Karpas-422 (cell line): Measurements from ENCODE around the gene HLA-DQA1. TPM values are rescaled to one million over a fixed set of nuclear protein-coding genes. Genes with fewer than 3 reads are reported as not detected.
"Not testable (repeated sequence)": the region's sequence is repeated elsewhere in the genome, so short reads cannot be mapped to it uniquely, and the experiment has no call there.

Experiments used
- DNase-seq: peaks from one replicate; pipeline ENCODE4 v3.0.0-alpha.2; 2015
- H2AFZ ChIP-seq: fragments of 200-600 bp; sonication (generic); 2 replicates; pipeline ENCODE4 v1.6.1; 2014; ENCODE audit warnings: antibody characterized with exemption, low read length, mixed read lengths
- H3K27ac ChIP-seq: fragments of 200-600 bp; sonication (generic); 2 replicates; pipeline ENCODE4 v1.5.1; 2014; ENCODE audit warnings: mild to moderate bottlenecking, low read length, moderate library complexity
- H3K27me3 ChIP-seq: fragments of 200-600 bp; sonication (generic); 2 replicates; pipeline ENCODE4 v1.6.1; 2014; ENCODE audit warnings: low read length, mixed read lengths
- H3K36me3 ChIP-seq: fragments of 200-600 bp; sonication (generic); 2 replicates; pipeline ENCODE4 v1.6.1; 2014; ENCODE audit warnings: low read length, mixed read lengths; ENCODE audit not compliant: insufficient read depth
- H3K4me1 ChIP-seq: fragments of 200-600 bp; sonication (generic); 2 replicates; pipeline ENCODE4 v1.6.1; 2014; ENCODE audit warnings: mild to moderate bottlenecking, low read length, mixed read lengths
- H3K4me2 ChIP-seq: fragments of 200-600 bp; sonication (generic); 2 replicates; pipeline ENCODE4 v1.6.1; 2014; ENCODE audit warnings: low read length, low read depth, mild to moderate bottlenecking; ENCODE audit not compliant: poor library complexity, severe bottlenecking
- H3K4me3 ChIP-seq: fragments of 200-600 bp; sonication (generic); 2 replicates; pipeline ENCODE4 v1.5.1; 2014; ENCODE audit warnings: mild to moderate bottlenecking, antibody characterized with exemption, low read length, mixed read lengths
- H3K79me2 ChIP-seq: fragments of 200-600 bp; sonication (generic); 2 replicates; pipeline ENCODE4 v1.6.1; 2014; ENCODE audit warnings: mild to moderate bottlenecking, low read length, mixed read lengths
- H3K9ac ChIP-seq: fragments of 200-600 bp; sonication (generic); 2 replicates; pipeline ENCODE4 v1.6.0; 2014; ENCODE audit warnings: low read length
- H3K9me2 ChIP-seq: fragments of 200-600 bp; sonication (generic), shearing (Covaris generic); replicated peaks from 2 replicates; pipeline ENCODE4 v1.6.0; 2014; ENCODE audit warnings: mild to moderate bottlenecking, low read length, moderate library complexity; ENCODE audit not compliant: insufficient read depth
- H3K9me3 ChIP-seq: fragments of 300-700, 200-600 bp; sonication (generic); 2 replicates; pipeline ENCODE4 v1.6.1; 2014; ENCODE audit warnings: low read length, mixed read lengths
- H4K20me1 ChIP-seq: fragments of 200-600 bp; sonication (generic); 2 replicates; pipeline ENCODE4 v1.6.1; 2014; ENCODE audit warnings: mild to moderate bottlenecking, antibody characterized with exemption, low read length, low read depth; ENCODE audit not compliant: insufficient read depth
- total RNA-seq: library from RNA; depleted of rRNA; stranded (reverse); fragments of >200 nt; shearing (Covaris generic); gene quantifications from 2 replicates; pipeline ENCODE4 v1.2.3, GENCODE V29; 2014; ENCODE audit warnings: low replicate concordance

The HLA-DQA1 gene
- total RNA-seq, 1 experiment from 2014 or later, result 309 TPM

GRCh38 chr6:32625137-32625536, 12.1 kb upstream of the HLA-DQA1 start:
- H3K4me1 ChIP-seq, result peaks cover 76% of the 10 kb centered on the region
- no peaks in the 10 kb centered on the region for H3K79me2 ChIP-seq
- H3K27ac ChIP-seq, result peak overlapping the region; percentile 98
- no peaks in the 10 kb centered on the region for H4K20me1 ChIP-seq
- H3K4me2 ChIP-seq, result peak overlapping the region; percentile 68
- H2AFZ ChIP-seq, result no peak overlapping the region
- peak; percentile 71 for DNase-seq
- H3K9me2 ChIP-seq, result no peaks in the 10 kb centered on the region
- peaks cover 3% of the 10 kb centered on the region; the same call in 1 of the 2 replicates for H3K9me3 ChIP-seq
- H3K27me3 ChIP-seq, result no peaks in the 10 kb centered on the region
- peak overlapping the region; percentile 53 for H3K4me3 ChIP-seq
- no peaks in the 10 kb centered on the region for H3K36me3 ChIP-seq
- H3K9ac ChIP-seq, result peak overlapping the region; percentile 74

DNA sequence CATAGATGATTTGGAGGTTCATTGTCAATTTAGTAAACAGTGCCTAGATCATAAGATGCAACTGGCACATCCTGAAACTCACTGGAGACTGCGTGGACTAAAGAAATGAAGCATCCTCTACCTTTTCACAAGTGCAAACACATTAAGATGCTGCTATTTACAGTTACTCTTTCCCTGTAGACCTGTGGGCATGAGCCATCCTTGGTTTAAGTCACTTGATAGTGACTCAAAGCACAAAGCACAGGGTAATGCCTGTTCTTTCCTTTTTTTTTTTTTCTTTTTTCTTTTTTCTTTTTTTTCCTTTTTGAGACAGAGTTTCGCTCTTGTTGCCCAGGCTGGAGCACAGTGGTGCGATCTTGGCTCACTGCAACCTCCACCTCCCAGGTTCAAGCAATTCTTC, 10.0 kb upstream of the HLA-DQA1 start:
- H3K9me3 ChIP-seq, result no peaks in the 10 kb centered on the region
- no peaks in the 10 kb centered on the region for H3K79me2 ChIP-seq
- H3K27me3 ChIP-seq, result no peaks in the 10 kb centered on the region
- no peak overlapping the region for H2AFZ ChIP-seq
- no peaks in the 10 kb centered on the region for H4K20me1 ChIP-seq
- H3K4me2 ChIP-seq, result peak overlapping the region; percentile 49
- DNase-seq, result peak; percentile 48
- peaks cover 71% of the 10 kb centered on the region for H3K4me1 ChIP-seq
- H3K36me3 ChIP-seq, result no peaks in the 10 kb centered on the region
- H3K9ac ChIP-seq, result peak overlapping the region; percentile 47
- H3K27ac ChIP-seq, result peak overlapping the region; percentile 98
- no peaks in the 10 kb centered on the region for H3K9me2 ChIP-seq
- H3K4me3 ChIP-seq, result no peak overlapping the region

GRCh38 chr6:32627831-32628230, 9.4 kb upstream of the HLA-DQA1 start:
- peak overlapping the region; percentile 98 for H3K27ac ChIP-seq
- no peaks in the 10 kb centered on the region for H3K27me3 ChIP-seq
- peak overlapping the region; percentile 49 for H3K4me2 ChIP-seq
- H3K9ac ChIP-seq, result peak overlapping the region; percentile 9; the same call in 1 of the 2 replicates
- H3K79me2 ChIP-seq, result no peaks in the 10 kb centered on the region
- H4K20me1 ChIP-seq, result no peaks in the 10 kb centered on the region
- no peaks in the 10 kb centered on the region for H3K9me3 ChIP-seq
- H3K4me3 ChIP-seq, result no peak overlapping the region
- peak; percentile 91 for DNase-seq
- H3K9me2 ChIP-seq, result no peaks in the 10 kb centered on the region
- peak overlapping the region; percentile 52; the same call in 1 of the 2 replicates for H2AFZ ChIP-seq
- H3K4me1 ChIP-seq, result peaks cover 70% of the 10 kb centered on the region
- no peaks in the 10 kb centered on the region for H3K36me3 ChIP-seq

- DNase-seq, H3K9me2 ChIP-seq, H3K9ac ChIP-seq, H3K9me3 ChIP-seq, H3K4me3 ChIP-seq, H3K79me2 ChIP-seq, H2AFZ ChIP-seq, H4K20me1 ChIP-seq, H3K27ac ChIP-seq, H3K4me2 ChIP-seq, H3K36me3 ChIP-seq, H3K27me3 ChIP-seq: not testable (repeated sequence)
- H3K4me1 ChIP-seq, result peaks cover 52% of the 10 kb centered on the region
Measured at GRCh38 chr6:32629793-32630192, 7.4 kb upstream of the HLA-DQA1 start.

DNA sequence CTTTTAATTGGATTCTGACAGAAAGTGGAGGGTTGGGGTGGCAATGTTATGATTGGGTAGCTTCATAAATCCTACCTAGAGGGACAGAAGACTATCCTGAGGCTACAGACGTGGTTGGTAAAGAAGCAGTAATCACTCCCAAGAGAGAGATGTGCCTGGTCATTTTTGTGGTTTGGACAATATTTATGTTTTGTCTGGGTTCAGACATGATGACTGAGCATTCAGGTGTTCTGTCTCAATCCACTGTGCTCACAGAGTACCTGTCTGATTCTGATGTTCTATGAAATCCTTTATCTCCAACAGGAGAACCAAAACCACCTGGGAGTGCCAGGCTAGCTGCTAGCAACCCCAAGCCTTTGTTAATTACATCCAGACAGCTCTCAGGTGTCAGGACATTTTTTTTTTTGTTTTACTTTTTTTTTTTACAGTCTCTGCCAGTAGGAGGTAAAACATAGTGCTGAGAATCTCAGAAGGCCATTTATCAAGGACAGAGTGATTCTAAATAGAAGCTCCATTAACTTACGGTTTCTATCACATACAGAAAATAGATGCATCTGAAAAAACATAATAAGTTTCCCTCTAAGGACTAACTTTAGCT, 1.6 kb upstream of the HLA-DQA1 start:
- Histone ChIP-seq H3K27ac (no peak overlapping the region), H3K4me3 (no peak overlapping the region), H3K9ac (no peak overlapping the region), H3K4me1 (peaks cover 61% of the 10 kb centered on the region), H3K27me3 (no peaks in the 10 kb centered on the region), H3K36me3 (peaks cover 10% of the 10 kb centered on the region), H3K9me3 (no peaks in the 10 kb centered on the region), H3K9me2 (no peaks in the 10 kb centered on the region), H3K79me2 (peaks cover 28% of the 10 kb centered on the region), H4K20me1 (no peaks in the 10 kb centered on the region), H3K4me2 (no peak overlapping the region), H2AFZ (peak overlapping the region; percentile 9; the same call in 1 of the 2 replicates)
- peak; percentile 53 for DNase-seq

DNA sequence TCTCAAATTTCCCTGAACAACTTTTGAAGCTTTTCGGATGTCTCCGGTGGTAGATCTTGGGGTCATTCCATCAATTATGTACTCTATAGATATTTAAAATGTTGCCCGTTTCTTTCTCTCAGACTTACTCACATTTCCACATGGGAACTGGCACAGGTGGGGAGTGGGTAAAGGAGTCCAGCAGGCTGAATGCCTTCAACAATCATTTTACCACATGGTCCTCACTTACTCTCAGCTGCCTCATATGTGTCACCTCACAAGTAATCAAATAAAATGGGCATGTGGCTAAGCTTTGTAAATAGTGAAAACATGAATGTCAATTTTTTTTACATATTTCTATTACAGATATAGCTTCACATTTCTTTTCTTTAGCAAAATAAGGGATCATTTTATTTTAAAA, 677 bp downstream of the HLA-DQA1 start:
- peak overlapping the region; percentile 76 for H3K4me3 ChIP-seq
- peak overlapping the region; percentile 75 for H3K27ac ChIP-seq
- H3K36me3 ChIP-seq, result peaks cover 10% of the 10 kb centered on the region
- peak; percentile 59 for DNase-seq
- no peaks in the 10 kb centered on the region for H4K20me1 ChIP-seq
- no peaks in the 10 kb centered on the region for H3K9me3 ChIP-seq
- H3K4me2 ChIP-seq, result peak overlapping the region; percentile 95
- no peaks in the 10 kb centered on the region for H3K9me2 ChIP-seq
- no peak overlapping the region for H2AFZ ChIP-seq
- H3K9ac ChIP-seq, result peak overlapping the region; percentile 85
- H3K4me1 ChIP-seq, result peaks cover 52% of the 10 kb centered on the region
- peaks cover 28% of the 10 kb centered on the region for H3K79me2 ChIP-seq
- H3K27me3 ChIP-seq, result no peaks in the 10 kb centered on the region

GRCh38 chr6:32638532-32639219, 1.5 kb downstream of the HLA-DQA1 start:
- Histone ChIP-seq H3K27me3 (no peaks in the 10 kb centered on the region), H3K9ac (peak overlapping the region; percentile 85), H2AFZ (no peak overlapping the region), H3K4me1 (peaks cover 52% of the 10 kb centered on the region), H3K9me2 (no peaks in the 10 kb centered on the region), H3K4me3 (peak overlapping the region; percentile 76), H4K20me1 (no peaks in the 10 kb centered on the region), H3K27ac (peak overlapping the region; percentile 76), H3K9me3 (no peaks in the 10 kb centered on the region), H3K36me3 (peaks cover 13% of the 10 kb centered on the region), H3K4me2 (peak overlapping the region; percentile 95), H3K79me2 (peaks cover 28% of the 10 kb centered on the region)
- peak; percentile 47 for DNase-seq
